HepG2 (cell line): ENCODE measurements around the gene SIK3. TPM values are rescaled to one million over a fixed set of nuclear protein-coding genes. Genes with fewer than 3 reads are reported as not detected.

Experiments used
- DMAP1 ChIP-seq: IDR thresholded peaks from 2 replicates; pipeline ENCODE4 v1.6.1; 2016
- EED ChIP-seq: sonication (generic); formaldehyde crosslinking; IDR thresholded peaks from 2 replicates; pipeline ENCODE4 v1.5.0; 2020; ENCODE audit warnings: mild to moderate bottlenecking, missing genetic modification reagents
- KDM2A ChIP-seq: sonication (generic); formaldehyde crosslinking; IDR thresholded peaks from 2 replicates; pipeline ENCODE4 v1.4.0; 2020; ENCODE audit warnings: low read depth, missing genetic modification reagents, borderline replicate concordance
- KIAA2018 ChIP-seq: sonication (generic); formaldehyde crosslinking; IDR thresholded peaks from 2 replicates; pipeline ENCODE4 v1.5.0; 2020; ENCODE audit warnings: mild to moderate bottlenecking, missing genetic modification reagents, borderline replicate concordance
- ZBTB10 ChIP-seq: sonication (generic); formaldehyde crosslinking; IDR thresholded peaks from 2 replicates; pipeline ENCODE4 v1.4.0; 2020; ENCODE audit warnings: missing genetic modification reagents, borderline replicate concordance
- ZC3H4 ChIP-seq: sonication (generic); formaldehyde crosslinking; IDR thresholded peaks from 2 replicates; pipeline ENCODE4 v1.4.0; 2020; ENCODE audit warnings: missing genetic modification reagents, borderline replicate concordance
- ZMYM4 ChIP-seq: sonication (generic); formaldehyde crosslinking; IDR thresholded peaks from 2 replicates; pipeline ENCODE4 v1.8.1; 2023; ENCODE audit warnings: mild to moderate bottlenecking, missing genetic modification reagents
- ZNF234 ChIP-seq: sonication (generic); formaldehyde crosslinking; conservative IDR thresholded peaks from 2 replicates; pipeline ENCODE4 v1.5.1; 2020; ENCODE audit warnings: mild to moderate bottlenecking, missing genetic modification reagents
- ZNF280B ChIP-seq: sonication (generic); formaldehyde crosslinking; IDR thresholded peaks from 2 replicates; pipeline ENCODE4 v1.5.0; 2020; ENCODE audit warnings: missing genetic modification reagents, mild to moderate bottlenecking, borderline replicate concordance
- ZNF383 ChIP-seq: sonication (generic); formaldehyde crosslinking; IDR thresholded peaks from 2 replicates; pipeline ENCODE4 v1.4.0; 2020; ENCODE audit warnings: missing genetic modification reagents, mild to moderate bottlenecking, borderline replicate concordance
- polyA plus RNA-seq, 8 experiments: library from polyadenylated mRNA; depleted of rRNA in 3 of 8; stranded (reverse) in 7 of 8; unstranded in 1 of 8; fragments of >200 nt; fragmentation: Illumina TruSeq in 4 of 8; extraction: Trizol in 4 of 8; gene quantifications; 2 replicates each; pipeline versions ENCODE4 v1.2.1 to v1.2.3, GENCODE V29; 2011 to 2016; ENCODE audit warnings: low read depth in 4 of 8, missing spikeins in 1 of 8, mixed read lengths in 1 of 8; ENCODE audit not compliant: insufficient read depth in 1 of 8
- total RNA-seq, 5 experiments: library from RNA; depleted of rRNA; stranded (reverse); fragments of >200 nt; fragmentation: Illumina TruSeq; extraction: Trizol; gene quantifications; 2 replicates each; pipeline ENCODE4 v1.2.3, GENCODE V29; 2016; ENCODE audit warnings: low read depth in 1 of 5
- TF ChIP-seq, protein P1 (sequence below): sonication (generic); formaldehyde crosslinking; IDR thresholded peaks from 2 replicates; pipeline ENCODE4 v1.9.0; 2021; ENCODE audit warnings: missing genetic modification reagents, borderline replicate concordance
- TF ChIP-seq, protein P2 (sequence below): sonication (generic); formaldehyde crosslinking; IDR thresholded peaks from 2 replicates; pipeline ENCODE4 v1.5.0; 2020; ENCODE audit warnings: mild to moderate bottlenecking, low read depth, missing genetic modification reagents, borderline replicate concordance

SIK3 gene
- total and polyA plus RNA-seq, 2 of the 13 experiments (the other 11 are each of a cell fraction or from before 2014, with no cell fraction given), result 5.7 to 9.8 TPM

- TF ChIP-seq, protein P1, sequence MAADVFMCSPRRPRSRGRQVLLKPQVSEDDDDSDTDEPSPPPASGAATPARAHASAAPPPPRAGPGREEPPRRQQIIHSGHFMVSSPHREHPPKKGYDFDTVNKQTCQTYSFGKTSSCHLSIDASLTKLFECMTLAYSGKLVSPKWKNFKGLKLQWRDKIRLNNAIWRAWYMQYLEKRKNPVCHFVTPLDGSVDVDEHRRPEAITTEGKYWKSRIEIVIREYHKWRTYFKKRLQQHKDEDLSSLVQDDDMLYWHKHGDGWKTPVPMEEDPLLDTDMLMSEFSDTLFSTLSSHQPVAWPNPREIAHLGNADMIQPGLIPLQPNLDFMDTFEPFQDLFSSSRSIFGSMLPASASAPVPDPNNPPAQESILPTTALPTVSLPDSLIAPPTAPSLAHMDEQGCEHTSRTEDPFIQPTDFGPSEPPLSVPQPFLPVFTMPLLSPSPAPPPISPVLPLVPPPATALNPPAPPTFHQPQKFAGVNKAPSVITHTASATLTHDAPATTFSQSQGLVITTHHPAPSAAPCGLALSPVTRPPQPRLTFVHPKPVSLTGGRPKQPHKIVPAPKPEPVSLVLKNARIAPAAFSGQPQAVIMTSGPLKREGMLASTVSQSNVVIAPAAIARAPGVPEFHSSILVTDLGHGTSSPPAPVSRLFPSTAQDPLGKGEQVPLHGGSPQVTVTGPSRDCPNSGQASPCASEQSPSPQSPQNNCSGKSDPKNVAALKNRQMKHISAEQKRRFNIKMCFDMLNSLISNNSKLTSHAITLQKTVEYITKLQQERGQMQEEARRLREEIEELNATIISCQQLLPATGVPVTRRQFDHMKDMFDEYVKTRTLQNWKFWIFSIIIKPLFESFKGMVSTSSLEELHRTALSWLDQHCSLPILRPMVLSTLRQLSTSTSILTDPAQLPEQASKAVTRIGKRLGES (CRISPR knock-in tag), result no peak
- TF ChIP-seq ZMYM4 (CRISPR knock-in tag), result peak; percentile 77
- peak; percentile 29; the same call in 1 of the 2 replicates for TF ChIP-seq ZBTB10 (CRISPR knock-in tag)
- peak; percentile 49; the same call in 1 of the 2 replicates for TF ChIP-seq EED (CRISPR knock-in tag)
- TF ChIP-seq KDM2A (CRISPR knock-in tag), result peak; percentile 95; the same call in 1 of the 2 replicates
- peak; percentile 81; the same call in 1 of the 2 replicates for TF ChIP-seq ZNF280B (CRISPR knock-in tag)
- TF ChIP-seq, protein P2, sequence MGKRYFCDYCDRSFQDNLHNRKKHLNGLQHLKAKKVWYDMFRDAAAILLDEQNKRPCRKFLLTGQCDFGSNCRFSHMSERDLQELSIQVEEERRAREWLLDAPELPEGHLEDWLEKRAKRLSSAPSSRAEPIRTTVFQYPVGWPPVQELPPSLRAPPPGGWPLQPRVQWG (CRISPR knock-in tag), result no peak
- peak; percentile 98 for TF ChIP-seq DMAP1 (CRISPR knock-in tag)
- TF ChIP-seq ZNF234 (CRISPR knock-in tag), result 0 out of 2 replicates have a peak, but pooled peaks have one; percentile 32
- peak; percentile 91; the same call in 1 of the 2 replicates for TF ChIP-seq ZNF383 (CRISPR knock-in tag)
- no peak for TF ChIP-seq KIAA2018 (CRISPR knock-in tag)
- TF ChIP-seq ZC3H4 (CRISPR knock-in tag), result no peak
Measured at GRCh38 chr11:117143871-117144476, 45.7 kb upstream of the SIK3 start, which contains the start of gene PAFAH1B2 (continued).
